GM13976 (cell line): ENCODE data around the gene CINP.

Experiments
- DNase-seq: peaks from one replicate; pipeline ENCODE4 v3.0.0; 2012; ENCODE audit warnings: low spot score
- in situ Hi-C: fragments of 300-500 bp; cut with MboI; formaldehyde crosslinking; loops from one replicate; pipeline ENCODE4 v1.12.0; 2022; ENCODE audit warnings: low sequenced_read_pairs, mixed read lengths, inconsistent platforms; ENCODE audit not compliant: unreplicated experiment
- TF ChIP-seq, protein P1 (sequence below): IDR thresholded peaks from 2 replicates; pipeline ENCODE4 v1.5.1; 2012; ENCODE audit warnings: borderline replicate concordance, mild to moderate bottlenecking; ENCODE audit not compliant: insufficient read depth; ENCODE audit errors: extremely low read depth, missing control alignments, control extremely low read depth

The CINP gene

DNA sequence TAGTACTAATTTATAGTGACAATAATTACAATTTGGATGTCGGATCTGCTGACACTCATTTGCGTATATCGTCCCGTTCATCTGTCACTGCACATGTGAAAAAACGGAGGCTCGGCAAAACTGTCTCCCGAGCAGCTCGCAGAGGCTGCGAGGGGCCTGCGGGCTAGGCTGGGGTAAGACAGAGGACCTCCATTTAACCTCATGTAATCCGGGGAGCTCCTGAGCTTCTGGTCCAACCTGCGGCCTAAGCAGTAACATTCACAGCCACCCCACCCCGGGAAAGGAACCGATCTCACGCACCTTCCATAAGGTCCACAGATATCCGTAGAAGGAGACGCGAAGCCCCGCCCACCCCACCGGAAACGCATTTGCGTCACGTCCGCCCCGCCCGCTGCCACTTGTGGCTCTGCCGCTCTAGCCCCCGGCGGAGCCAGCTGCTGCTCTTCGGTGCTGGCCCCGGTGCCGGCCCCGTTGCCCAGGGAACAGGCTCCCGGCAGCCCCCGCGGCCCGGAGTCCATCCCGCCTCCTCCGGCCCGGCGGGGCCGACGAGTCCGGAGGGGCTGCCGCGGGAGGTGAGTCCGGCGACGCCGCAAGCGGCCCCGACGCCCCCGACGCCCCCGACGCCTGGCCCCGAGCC, at the start of gene CINP, which contains the start of gene TECPR2:
Gene CINP, minus strand, starts transcription at position 346 of the 637 bp plus-strand sequence. Its CDS starts 39 bp downstream, at position 307.
Gene TECPR2, plus strand, starts transcription at position 397 of the 637 bp plus-strand sequence. CDS start 13,781 bp downstream, outside the sequence.
- in situ Hi-C loops, result no loop called here
- DNase-seq, result peak; percentile 97
- TF ChIP-seq, protein P1, sequence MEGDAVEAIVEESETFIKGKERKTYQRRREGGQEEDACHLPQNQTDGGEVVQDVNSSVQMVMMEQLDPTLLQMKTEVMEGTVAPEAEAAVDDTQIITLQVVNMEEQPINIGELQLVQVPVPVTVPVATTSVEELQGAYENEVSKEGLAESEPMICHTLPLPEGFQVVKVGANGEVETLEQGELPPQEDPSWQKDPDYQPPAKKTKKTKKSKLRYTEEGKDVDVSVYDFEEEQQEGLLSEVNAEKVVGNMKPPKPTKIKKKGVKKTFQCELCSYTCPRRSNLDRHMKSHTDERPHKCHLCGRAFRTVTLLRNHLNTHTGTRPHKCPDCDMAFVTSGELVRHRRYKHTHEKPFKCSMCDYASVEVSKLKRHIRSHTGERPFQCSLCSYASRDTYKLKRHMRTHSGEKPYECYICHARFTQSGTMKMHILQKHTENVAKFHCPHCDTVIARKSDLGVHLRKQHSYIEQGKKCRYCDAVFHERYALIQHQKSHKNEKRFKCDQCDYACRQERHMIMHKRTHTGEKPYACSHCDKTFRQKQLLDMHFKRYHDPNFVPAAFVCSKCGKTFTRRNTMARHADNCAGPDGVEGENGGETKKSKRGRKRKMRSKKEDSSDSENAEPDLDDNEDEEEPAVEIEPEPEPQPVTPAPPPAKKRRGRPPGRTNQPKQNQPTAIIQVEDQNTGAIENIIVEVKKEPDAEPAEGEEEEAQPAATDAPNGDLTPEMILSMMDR, result no peak

DNA sequence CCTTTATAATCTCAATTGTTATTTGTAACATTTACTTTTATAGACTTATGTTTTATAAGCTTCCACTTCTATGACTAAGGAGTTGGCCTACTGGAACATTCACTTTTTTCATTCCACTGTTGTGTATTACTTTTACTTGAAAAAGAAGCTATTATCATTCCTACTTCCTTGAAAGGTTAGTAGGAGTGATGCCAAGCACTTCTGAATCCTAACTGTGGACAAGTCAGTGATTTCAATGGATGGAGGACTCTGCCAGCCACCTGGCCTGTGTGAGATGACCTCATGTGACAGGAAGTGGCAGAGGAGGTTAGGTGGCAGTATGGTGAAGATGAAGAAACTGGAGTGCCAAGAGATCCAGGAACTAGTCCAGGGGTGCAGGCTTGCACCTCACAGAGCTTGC, 46.0 kb upstream of the CINP start:
- in situ Hi-C loops, result no loop called here
- no peak for DNase-seq
- TF ChIP-seq, protein P1, result no peak

DNA sequence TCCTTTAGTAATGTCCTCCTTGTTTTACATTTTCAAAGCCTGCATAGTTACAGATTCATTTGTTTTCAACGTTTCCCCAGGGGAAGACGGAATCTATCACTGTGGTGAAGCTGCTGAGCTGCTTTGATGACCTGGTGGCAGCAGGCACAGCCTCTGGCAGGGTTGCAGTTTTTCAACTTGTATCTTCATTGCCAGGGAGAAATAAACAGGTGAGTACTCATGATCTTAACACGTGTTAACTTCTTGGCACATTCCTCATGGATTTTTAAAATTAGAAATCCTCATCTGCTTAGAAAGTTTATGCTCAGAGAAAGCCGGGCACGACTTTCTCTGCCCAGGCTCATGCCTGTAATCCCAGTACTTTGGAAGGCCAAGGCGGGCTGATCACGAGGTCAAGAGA, 44.6 kb upstream of the CINP start:
- TF ChIP-seq, protein P1, result no peak
- in situ Hi-C loops, result no loop called here
- DNase-seq, result no peak

DNA sequence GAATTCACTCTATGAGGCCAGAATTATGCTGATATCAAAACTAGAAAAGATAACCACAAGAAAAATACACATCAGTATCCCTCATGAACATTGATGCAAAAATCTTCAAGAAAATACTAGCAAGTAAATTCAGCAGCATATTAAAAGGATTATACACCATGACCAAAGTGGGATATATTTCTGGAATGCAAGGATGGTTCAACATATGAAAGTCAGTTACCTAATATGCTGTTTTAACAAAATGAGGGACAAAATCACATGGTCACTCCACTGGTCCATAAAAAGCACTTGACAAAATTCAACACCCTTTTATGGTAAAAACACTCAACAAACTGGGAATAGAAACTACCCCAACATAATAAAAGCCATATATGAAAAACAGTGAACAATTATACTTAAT, 40.3 kb upstream of the CINP start:
- DNase-seq, result no peak
- in situ Hi-C loops, result no loop called here
- TF ChIP-seq, protein P1, result no peak

DNA sequence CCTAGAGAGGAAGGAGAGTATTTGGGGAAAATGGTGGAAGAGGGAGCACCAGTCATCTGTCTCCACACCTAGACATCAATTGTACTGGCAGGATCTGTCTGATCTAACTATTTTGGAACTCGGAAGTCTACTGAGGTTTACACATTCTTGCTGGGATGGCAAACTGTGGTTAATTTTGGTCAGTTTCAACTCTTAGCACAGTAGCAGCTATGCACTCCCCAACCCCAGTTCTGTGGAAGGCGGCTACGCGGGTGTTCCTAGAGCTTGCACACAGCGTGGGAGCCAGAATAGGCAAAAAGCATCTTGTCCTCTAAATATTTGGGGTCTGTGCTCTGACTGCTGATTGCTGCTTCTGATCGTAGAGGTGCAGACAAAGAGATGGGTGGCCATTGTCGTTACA, 33.8 kb upstream of the CINP start:
- TF ChIP-seq, protein P1, result no peak
- DNase-seq, result no peak
- in situ Hi-C loops, result no loop called here

DNA sequence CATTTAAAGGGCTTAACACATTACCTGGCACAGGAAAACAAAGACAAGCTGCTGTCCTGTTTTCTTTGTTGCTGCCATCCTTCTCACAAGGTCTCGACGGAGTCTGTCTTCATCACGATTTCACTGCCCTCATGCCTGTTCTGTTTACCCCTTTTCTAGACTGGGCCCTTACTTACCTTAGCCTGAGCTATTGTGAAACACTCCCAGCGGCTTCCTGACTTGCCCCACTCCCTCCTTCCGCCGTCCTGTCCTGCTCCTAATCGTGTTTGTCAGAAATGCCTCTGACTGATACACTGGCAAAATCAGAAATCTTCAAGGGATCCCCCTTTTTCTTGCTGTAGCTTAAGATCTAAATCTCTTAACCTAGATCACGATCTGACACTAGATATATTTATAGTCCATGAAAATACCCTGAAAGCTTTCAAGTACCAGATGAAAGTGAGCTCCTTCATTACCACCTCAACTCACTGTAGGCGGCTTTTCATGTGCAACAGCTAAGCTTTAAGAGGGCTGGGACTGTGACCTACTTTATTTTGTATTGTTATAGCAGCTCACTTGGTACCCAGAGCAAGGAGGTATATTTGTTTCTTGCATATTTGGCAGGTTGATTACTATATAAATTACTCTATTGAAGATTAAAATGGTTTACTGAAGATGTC, 32.2 kb upstream of the CINP start:
- TF ChIP-seq, protein P1, result no peak
- DNase-seq, result no peak
- in situ Hi-C loops, result no loop called here
